Activated CD4-positive, alpha-beta T cell treated with anti-CD3 and anti-CD28 coated beads, Interleukin-2, amount 50 U/mL, for 16 hours (primary cell): ENCODE data around the gene SORBS2.

Source experiments
- DNase-seq: peaks from one replicate; pipeline ENCODE4 v3.0.0-alpha.2; 2020

Gene SORBS2

DNA sequence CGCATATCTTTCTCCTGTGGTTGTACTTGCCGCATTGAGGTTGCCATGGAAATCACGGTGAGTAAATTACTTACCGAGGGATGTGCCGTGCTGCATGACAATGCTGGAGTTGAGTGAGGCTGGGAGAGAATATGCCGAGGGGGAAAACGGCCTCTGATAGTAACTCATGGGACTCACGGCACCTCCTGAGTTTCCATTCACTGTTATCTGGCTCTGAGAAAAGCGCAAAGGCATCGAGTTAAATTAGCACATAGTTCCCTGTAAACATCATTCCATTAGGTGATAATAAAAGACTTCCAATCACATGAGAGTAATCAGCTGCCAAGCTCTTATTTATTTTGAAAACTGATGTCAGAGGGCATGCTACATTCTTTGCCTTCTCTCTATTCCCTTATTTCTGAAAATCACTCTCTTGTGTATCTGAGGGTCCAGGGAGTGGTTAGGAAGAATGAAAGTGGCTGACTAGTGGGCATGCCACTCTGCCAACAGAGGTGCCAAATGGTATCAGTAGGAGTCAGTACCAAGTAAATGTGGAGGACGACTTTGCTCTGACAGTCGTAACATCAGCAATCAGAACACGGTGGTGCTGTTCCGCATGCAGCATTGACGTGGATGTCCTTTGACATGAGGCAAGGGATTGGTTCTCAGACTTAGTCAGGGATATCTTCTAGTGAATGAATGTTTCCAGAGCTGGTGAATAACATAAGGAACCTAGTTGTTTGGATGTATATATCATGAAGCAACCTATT is 149.8 kb downstream of the SORBS2 start:
- no peak for DNase-seq

DNA sequence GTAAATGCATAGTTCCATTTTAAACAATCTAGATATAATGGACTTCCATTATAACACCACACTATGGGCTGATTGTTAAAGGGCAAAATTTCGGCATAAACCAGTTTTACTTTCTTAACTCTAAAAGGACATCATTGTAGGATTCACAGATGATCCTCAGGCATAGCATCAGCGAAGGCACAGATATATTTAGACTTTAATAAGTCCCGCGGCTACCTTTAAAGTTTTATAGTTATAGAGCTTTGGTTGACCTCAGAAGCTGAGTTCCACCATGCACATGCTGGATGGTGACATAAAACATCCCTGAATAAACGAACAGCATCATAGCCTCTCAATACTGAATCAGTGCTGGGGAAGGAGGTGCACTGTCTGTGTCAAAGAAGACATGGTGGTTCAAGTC is 151.7 kb downstream of the SORBS2 start:
- DNase-seq, result no peak

DNA sequence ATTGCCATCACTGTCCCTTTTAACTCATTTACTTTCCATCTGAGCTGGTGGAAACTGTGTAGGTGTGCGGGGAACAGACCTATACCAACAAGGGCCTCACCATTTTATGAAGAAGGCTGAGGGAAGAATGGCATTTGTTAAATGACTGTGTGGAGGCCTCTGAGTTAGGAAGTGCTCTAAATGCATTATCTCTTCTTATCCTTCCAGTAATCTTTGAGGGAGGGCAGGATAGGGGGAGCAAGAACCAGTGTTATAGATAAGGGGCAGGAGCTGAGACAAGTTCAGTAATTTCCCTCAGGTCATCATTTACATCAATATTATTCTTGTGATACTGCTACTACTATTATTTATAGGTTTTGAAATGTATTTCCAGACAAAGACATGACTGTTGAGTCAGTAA is 154.3 kb downstream of the SORBS2 start:
- no peak for DNase-seq

DNA sequence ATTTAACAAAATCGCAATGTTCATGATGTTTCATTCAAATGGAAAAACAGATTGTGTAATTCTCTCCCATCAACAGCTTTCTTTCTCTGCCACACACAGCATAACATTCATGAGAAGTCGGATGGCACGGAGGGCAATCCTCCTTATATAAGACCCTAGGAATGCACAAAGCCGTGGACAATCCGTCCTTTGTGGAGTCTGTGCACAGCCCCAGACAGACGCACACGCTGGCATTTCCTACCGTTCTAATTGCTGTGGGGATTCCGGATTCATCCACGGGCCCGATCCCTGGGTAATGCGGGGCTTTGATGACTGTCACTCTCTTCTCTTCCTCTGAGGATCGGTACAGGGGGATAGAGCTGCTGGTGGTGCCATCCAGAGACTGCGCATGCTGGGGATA is 154.8 kb downstream of the SORBS2 start:
- DNase-seq, result no peak

DNA sequence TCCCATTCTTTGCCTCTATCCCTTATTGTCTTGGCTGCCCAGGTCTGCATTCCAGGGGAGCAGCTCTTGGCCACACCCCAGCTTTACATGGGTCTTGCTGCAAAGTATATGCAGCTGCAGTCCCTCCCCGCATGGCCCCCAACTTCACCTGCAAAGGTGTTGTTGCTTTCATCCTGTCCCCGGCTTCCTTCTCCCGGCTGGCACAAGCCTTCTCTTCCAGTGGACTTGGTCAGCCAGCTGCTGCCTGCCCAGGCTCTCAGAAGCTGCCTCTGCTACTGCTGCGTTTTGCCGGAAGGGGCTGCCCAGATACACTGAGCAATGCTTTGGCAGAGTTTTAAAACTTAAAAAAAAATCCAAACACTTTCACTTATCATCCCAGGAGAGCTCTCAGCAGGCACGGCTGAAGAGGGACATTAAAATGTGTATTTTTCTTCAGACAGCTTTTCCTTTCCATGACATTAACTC is 155.5 kb downstream of the SORBS2 start:
- no peak for DNase-seq

DNA sequence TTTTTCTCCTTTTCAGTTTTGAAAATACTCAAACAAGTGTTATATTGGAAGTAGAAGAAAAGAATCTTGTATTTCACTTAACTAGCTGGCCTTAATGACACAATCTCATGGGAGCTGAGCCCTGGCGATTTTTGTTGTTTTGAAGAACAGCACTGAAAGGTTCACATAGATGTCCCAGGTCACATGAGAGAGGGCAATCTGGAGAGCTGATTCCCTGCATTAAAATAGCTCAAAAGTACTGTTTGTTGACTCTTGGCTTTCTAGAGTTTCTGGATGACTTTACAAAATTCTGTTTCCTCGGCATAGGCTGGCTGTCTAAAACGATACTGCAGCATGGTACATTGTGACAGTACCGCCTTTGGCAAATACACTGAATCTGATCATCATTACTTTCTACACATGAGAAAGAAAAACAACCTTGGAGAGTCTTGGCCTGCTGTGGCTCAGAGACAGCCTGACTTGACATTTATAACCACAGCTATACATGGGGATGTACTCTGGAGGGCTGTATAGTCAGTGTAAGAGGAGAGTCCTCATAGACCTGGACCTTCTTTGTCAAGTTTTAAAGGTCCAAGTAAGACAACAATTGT is 156.9 kb downstream of the SORBS2 start:
- no peak for DNase-seq

DNA sequence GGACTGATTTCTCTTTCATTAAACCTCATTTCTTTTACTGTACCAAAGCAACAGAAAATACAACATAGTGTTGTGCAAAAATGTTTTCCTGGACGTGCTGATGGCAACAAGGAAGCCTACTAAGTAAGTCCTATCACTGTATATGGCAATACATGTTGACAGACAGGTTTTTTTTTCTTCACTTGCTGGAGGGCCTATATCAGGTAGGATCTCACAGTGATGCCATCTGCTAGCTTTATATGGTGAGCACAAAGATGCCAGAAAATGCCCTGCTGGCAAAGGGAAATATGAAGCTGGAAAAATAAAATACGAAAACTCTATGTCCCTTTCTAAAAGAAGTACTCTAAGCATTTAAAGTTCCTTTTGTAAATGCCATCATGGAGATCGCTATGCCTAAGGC is 157.7 kb downstream of the SORBS2 start:
- no peak for DNase-seq

DNA sequence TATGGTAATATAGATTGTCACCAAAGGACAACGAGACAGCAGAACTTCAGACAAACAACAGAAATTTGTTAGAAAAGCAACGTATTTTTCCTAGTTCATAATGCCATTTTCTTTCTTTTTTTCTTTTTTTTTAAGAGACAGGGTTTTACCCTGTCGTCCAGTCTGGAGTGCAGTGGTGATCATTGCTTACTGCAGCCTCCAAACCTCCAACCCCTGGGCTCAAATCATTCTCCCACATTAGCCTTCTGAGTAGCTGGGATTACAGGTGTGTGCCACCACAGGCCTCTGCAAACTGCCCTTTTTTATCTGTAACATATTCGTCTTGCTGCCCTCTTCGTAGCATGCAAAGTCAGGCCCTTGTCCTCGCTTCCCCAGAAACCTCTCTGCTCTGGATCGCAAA is 160.1 kb downstream of the SORBS2 start:
- DNase-seq, result no peak

DNA sequence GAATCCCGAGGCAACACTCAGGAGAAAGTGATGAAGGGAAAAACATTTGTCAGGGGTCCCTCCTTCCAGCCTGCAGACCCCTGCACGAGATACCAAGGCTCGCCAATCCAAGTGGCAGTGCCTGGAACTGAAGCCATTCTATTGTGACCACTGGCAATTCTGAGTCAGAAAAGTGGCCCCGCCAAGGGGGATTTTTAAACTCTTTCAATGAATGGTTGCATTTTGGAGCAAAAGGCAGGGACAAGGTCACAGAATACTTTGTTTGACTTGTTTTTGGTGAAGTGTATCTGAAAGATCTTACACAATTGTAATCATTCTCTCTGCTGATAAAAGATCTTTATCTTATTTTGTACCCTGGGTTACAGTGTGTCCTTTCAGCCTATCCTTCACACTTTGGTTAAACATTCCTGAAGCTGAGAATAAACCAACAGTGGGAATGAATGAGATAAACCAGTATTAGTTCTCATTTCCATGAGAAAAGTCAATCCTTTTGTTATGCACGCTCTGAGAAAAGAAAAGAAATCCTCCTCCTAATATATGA is 160.8 kb downstream of the SORBS2 start:
- no peak for DNase-seq

DNA sequence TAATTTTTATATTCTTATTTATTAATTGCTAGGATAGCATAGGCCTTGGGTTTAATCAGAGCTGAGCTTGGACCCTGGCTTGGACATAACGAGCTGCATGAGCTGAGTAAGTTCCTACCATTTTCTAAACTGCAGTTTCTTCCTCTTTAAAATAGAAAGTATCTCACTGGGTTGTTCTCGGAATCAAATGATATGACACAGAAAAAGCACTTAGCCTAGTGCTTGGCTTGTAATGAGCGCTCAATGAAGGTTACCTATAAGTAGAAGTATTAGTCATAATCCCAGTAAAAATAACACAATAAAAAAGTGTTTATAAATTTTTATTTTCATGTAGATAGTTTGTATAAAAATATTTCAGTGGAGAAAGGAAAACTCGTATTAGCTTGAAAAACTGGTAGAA is 163.4 kb downstream of the SORBS2 start:
- DNase-seq, result no peak

DNA sequence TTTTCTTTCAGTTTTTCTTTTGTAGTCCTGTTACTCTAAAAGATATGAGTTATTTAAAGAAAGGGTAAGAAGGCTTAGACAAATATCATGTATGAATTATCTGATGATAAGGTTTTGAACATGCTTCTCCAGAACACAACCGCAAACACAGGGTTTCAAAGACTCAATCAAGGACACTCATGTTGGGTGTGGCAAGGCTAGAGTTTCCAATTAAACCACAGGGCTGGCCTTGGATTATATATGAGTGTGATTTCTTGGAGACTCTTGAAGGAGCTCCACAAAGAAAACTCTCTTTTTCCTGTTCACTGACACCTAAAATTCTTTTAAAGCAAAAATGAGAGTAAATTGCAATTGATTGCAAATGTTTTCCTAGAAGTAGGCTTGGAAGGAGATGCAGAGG is 166.6 kb downstream of the SORBS2 start:
- no peak for DNase-seq

DNA sequence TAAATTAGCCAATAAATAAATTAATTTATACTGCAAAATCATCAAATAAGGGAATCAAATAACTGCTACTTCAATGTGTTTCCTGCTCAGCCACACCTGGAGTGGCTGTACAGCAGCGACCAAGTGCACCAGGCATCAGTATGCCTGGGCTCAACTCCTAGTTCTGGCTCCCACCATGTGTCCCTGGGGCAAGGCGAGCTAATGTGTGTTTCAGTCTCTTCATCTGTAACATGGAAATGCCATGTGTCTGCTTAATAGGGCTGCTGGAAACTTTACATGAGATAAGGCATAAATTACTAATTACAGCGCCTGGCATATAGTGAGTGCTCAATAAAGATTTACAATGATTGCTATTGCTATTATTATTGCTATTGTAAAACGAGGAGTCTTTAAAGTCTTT is 167.6 kb downstream of the SORBS2 start:
- DNase-seq, result no peak

DNA sequence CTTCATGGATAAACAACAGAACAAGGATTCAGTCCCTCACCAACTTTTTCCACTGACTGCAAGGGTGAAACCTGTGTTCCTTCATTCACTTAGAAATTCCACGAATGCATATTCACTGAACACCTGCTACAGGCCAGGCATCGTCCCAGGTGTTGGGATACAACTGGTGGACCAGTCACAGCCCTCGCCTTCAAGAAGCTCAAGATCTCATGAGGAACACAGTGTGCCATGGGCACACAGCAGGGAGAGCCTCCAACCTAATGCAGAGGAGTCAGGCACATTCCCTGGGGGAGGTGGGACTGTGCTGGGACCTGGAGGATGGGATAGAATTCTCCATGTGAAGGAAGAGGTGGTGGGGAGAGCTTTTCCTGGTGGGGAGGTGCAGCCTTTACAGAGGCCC is 169.1 kb downstream of the SORBS2 start:
- no peak for DNase-seq

DNA sequence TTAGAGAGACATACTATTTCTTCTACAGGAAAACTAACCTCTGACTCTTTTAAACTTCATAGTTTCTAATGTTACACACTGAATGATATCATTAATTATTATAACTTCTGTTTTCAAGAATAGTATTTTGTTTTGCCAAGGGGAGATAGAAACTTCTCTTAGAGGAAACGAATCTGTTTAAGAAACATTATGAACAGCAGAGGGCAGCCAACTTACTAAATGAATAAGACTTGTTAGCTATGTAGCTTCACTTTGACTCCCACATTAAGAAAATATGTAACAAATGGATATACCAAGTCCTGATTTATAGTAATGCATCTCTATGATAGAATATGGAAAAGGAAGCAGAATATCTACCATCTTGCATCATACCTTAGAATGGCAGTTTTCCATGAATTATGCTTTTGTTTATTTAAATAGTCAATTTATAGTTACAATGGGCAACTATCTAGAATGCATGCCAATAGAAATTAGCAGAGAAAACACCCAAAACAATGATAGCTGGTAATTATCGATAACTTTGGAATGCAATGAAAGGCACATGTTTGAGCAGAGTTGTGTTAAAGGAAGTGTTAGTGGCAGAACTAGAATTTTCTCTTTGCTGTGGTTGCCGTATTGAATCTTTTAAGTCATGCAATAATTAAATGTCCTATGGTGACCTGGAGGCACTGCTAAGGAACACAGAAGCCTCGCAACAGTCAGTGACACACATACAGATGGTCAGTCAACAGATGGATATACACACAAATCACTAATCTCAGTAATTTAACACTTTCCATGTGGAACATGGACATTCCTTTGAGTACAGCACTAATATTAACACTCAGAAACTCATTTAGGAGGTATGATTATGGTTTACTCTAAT is 171.0 kb downstream of the SORBS2 start:
- peak; percentile 23 for DNase-seq

DNA sequence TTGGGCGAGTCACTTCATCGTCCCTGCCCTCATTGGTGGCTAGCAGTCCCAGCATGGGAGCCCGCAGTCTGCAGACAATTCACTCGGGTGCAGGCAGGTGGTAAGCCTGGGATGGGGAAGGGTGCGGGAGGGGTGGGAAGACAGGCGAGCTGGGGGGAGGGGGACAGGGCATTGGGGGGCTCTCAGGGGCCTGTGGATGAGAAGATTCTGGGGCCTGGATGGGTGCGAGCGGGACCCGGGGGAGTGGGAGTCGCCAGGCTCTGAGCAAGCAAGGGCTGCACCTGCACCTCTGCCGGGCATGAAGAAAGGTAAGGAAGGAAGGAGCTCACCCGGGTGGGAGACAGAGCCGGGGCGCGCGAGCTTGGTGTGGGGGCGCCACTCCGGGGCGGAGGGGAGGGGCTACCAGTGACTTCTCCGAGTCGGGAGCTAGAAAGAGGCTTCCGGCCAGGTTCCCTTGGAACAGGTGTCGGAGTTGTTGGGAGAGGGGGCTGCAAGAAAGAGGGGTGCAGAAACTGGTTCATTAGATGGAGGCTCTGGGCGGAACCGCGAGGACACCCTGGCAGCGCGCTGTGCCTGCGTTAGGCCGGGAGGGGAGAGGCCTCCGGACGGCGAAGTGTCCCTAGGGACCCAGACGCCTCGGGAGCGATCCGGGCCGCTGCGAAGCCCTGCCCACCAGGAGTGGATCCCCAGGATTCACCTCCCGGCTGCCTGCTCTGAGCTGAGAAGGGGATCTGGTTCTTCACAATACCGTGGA is 173.3 kb downstream of the SORBS2 start:
- no peak for DNase-seq

DNA sequence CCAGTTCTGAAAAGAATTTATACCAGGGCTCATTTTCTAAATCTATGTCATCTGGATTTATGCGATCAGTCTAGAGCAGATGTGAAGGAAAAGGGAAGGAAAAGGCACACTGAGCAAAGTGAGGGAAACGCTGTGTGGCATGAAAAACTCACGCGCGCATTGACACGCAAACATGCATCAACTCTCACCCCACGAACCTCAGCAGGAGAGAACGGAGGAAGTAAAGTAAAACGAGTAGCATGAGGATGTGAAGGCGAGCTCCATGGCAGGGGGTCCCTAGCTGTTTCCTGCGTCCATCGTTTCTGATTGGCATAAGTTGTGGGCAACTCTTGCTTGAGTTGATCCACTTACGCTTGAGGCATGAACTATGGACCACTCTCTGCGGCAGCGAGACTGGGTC is 173.9 kb downstream of the SORBS2 start:
- no peak for DNase-seq

DNA sequence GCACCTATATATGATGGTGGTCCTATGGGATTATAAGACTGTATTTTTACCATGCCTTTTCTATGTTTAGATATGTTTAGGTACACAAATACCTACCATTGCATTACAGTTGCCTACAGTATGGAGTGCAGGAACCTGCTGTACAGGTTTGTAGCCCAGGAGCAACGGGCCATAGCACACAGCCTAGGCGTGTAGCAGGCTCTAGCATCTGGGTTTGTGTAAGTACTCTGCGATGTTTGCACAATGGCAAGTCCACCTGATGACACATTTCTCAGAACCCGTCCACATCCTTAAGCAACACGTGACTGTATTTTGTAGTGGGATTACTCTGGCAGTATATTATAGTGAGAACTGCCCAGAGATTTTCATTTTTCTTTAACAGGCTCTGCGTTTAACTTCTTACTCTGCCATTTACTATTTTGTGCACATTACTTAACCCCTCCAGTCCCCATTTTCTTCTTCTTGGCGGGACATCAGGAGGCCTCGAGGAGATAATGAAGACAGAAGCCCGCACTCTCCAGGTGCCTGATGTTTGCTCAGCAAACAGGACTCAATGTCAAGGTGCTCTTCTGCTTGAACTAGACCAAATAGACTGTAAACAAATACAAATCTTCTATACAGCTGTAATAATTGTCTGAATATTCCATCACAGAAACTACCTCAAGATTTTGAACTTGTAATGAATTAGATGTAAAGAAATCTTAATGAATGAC is 174.7 kb downstream of the SORBS2 start:
- DNase-seq, result no peak

DNA sequence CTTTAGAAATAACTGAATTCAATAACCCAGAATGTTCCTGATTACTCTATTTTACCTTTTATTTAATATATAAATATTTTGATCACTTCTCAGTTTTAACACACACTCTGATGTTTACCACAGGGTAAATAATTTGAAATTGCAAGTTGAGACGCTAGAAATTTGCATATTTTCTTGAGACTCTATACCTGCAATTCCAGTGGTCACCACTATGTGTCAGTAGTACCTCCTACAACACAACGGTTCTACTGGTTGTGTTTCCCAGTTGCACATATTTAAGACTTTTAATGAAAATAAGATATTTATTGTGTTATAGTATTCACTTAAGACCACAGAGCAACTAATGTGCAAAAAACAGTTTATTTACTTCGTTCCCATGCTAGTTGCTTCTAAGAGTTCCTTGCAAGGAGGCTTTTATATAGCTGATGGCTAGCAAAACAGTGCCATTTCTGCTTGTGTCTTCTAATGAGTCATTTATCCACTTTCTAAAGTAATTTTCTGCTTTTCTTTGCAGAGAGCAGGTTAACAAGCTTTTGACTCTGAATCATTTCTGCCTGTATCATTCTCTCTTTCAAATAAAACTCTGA is 177.8 kb downstream of the SORBS2 start:
- peak; percentile 2 for DNase-seq

DNA sequence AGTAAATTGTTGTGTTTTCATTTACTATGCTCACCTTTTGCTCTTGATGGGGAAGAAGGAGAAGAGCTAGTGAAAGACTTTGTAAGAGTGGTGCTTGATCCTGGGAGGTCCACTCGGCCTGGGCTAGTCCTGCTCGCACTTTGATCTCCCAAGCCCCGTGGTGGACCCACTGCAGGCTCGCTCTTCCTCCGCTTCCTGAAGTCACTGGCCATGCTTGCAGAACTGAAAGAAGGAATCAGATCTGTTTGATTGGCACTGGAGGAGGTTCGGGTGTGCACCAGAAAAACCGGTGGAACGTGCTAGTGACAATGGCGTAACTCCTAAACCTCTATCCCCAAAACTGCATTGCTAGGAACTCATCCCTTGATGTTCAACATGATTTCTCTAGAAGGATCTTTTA is 185.2 kb downstream of the SORBS2 start:
- no peak for DNase-seq

DNA sequence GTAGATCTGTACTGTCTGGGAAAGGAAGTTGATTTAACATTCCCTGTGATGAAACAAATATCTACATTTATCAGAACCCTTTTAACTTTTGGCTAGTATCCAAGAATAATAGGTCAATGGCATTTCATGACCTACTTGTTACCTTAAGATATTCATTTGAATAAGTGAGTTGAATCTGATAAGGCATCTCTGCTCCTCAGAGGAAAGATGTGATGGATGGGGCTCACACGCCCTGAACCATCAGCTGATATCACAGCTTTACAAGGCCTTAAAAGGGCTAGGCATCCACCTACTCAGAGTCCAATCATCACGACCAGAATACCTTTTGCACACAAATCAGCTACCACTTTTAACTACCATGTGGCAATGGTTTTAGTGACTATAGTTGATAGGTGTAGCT is 186.5 kb downstream of the SORBS2 start:
- DNase-seq, result no peak

DNA sequence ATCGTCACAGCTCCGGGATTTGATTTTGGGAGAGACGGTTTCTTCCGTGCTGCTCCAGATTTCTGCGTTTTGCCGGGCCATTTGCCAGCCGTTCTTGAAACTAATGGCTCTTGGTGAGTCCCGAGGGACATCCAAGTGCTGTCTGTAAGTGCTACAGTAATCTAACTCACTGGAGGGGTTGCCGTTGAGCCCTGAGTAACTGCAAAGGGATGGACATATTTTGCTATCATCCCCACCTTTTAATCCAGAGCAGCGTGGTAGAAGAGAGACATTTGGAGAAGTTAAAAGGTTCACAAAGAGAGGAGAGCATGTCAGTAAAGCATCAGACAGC is 187.8 kb downstream of the SORBS2 start:
- DNase-seq, result no peak
